Urinary bladder (tissue), 4 donors: Measurements from ENCODE around the gene DYNLT1. TPM values are rescaled to one million over a fixed set of nuclear protein-coding genes. Genes with fewer than 3 reads are reported as not detected.
"Not testable (repeated sequence)": the region's sequence is repeated elsewhere in the genome, so short reads cannot be mapped to it uniquely, and the experiment has no call there.

Experiments
- DNase-seq: peaks from one replicate; pipeline ENCODE4 v3.0.0-alpha.2; 2015; ENCODE audit errors: extremely low spot score
- H3K27ac ChIP-seq: one replicate; pipeline ENCODE4 v1.5.1; 2013; ENCODE audit warnings: low read depth, mild to moderate bottlenecking, moderate library complexity
- H3K36me3 ChIP-seq: one replicate; pipeline ENCODE4 v1.6.1; 2013; ENCODE audit warnings: mild to moderate bottlenecking, moderate library complexity; ENCODE audit not compliant: insufficient read depth
- H3K4me1 ChIP-seq: one replicate; pipeline ENCODE4 v1.6.1; 2013; ENCODE audit warnings: mild to moderate bottlenecking, moderate library complexity; ENCODE audit not compliant: insufficient read depth
- H3K4me3 ChIP-seq: one replicate; pipeline ENCODE4 v1.5.1; 2013; ENCODE audit warnings: low read depth, low read length
- WGBS: extraction: QIAGEN DNeasy Blood & Tissue Kit; methylation state at CpG from one replicate; pipeline ENCODE4 v1.1.7; 2013; 5-methylcytosine and 5-hydroxymethylcytosine counted together
- polyA plus RNA-seq: library from polyadenylated mRNA; stranded (reverse); fragments of 200-250 nt; gene quantifications from one replicate; pipeline ENCODE4 v1.2.3, GENCODE V29; 2013
- total RNA-seq: library from RNA; depleted of rRNA; stranded (reverse); fragments of >200 nt; gene quantifications from one replicate; pipeline ENCODE4 v1.2.3, GENCODE V29; 2014
- donor health status: healthy with polysubstance abuse.
- donor health status: healthy.

DYNLT1 gene
- total and polyA plus RNA-seq, 2 donors, result 64.8 to 193 TPM

DNA sequence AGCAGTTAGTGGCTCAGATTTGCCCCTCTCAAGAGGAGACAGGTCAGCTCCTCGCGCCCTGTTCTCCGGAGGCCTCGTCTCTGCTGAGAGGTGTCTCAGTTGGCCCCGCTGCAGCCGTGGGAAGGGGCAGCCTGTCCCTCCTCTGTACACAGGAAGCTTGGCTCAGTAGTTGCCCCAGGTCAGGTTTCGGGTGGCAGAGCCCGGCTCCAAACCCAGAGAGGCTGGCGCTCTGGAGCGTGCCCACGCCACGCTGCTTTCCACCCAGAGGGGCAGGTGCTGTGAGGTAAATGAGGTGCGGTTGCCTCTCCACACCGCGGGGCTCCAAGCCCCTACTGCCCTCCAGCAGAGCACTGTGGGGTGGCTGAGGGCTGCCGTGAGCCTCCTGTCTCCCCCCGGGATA lies 16.0 kb downstream of the DYNLT1 start:
- H3K27ac ChIP-seq, result no peak overlapping the region
- 92% methylated on average over 17 of the region's 17 CpGs for WGBS
- H3K4me1 ChIP-seq, result no peaks in the 10 kb centered on the region
- H3K36me3 ChIP-seq, result peaks cover 2% of the 10 kb centered on the region
- no peak for DNase-seq
- no peak overlapping the region for H3K4me3 ChIP-seq

DNA sequence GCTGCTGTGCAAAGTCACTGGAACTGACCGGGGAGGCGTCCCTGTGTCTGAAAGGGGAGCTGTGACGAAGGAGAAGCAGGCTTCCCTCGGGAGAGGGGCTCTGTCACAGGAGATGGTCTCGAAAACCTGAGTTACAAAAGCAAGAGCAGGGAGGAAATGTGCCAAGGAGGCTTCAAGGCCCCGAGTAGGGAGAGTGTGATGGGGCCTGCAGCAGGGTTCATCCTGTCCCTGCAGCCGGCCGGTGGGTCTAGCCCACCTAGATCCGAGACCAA lies 16.7 kb downstream of the DYNLT1 start:
- Histone ChIP-seq H3K27ac (no peak overlapping the region), H3K4me3 (no peak overlapping the region), H3K4me1 (no peaks in the 10 kb centered on the region), H3K36me3 (no peaks in the 10 kb centered on the region)
- WGBS, result 78% methylated on average over 9 of the region's 9 CpGs
- DNase-seq, result no peak

DNA sequence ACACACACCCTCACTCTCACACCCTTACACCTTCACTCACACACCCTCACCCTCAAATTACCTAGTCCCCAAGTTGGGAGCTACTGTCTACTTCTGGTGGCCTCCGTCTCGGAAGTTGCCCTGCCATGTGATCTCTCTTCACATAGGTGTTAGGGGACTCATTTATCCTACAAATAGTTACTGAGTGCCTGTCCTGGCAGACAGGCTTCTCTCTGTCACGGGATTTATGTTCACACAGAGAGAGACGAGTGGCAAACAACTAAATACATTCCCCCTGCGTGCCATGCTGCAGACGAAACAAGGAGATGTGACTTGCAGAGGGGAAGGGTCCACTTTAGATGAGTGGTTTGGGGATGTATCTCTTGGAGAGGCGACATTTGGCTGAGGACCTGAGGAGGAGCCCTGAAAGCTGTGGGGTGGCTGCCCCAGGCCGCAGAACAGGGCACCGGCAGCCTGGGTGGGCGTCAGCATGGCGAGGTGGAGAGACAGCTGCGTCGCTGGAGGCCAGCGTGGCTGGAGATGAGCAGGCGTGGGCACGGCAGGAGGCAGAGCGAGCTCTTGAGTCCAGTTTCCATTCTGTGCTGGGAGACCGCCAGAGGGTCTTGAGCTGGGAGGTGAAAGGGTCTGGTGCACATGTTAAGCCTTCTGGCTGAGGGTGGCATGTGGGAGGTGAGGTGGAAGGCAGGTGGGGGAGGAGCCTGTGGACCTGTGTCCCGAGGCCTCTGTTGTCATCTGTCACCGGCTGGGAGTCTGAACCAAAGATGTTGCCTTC lies 17.2 kb downstream of the DYNLT1 start:
- no peak overlapping the region for H3K27ac ChIP-seq
- WGBS, result 92% methylated on average over 20 of the region's 20 CpGs
- H3K36me3 ChIP-seq, result no peaks in the 10 kb centered on the region
- DNase-seq, result no peak
- H3K4me3 ChIP-seq, result no peak overlapping the region
- no peaks in the 10 kb centered on the region for H3K4me1 ChIP-seq

DNA sequence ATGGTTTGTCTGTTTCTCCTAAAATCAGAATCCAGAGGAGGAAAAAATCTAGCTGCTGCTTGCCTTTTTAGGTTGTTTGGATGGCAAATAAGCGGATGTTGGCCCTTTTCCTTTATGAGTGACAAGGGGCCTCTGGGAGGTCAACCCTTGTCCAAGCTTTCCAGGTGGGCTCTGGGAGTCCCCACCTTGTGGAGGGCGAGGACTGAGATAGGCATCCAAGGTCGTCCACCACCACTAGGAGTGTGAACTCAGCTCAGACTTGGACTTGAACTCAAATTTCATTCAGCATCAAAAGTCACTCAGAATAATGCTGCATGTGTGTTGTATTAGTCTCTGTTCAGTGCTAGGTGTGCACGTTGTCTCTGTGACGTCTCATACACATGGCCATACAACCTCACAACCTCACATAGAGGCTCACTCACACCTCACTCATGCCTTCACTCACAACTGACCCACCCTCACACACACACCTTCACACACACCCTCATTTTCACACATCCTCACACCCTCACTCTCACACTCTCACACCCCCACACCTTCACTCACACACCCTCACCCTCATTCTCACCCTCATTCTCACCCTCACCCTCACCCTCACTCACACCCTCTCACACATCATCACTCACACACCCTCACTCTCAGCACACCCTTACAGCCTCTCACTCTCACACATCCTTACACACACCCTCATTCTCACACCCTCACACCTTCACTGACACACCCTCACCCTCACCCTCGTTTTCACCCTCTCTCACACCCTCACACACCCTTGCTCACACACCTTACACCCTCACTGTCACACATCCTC lies 18.0 kb downstream of the DYNLT1 start:
- WGBS, result 83% methylated on average over 6 of the region's 6 CpGs
- peaks cover 2% of the 10 kb centered on the region for H3K36me3 ChIP-seq
- H3K4me1 ChIP-seq, result no peaks in the 10 kb centered on the region
- H3K4me3 ChIP-seq, result no peak overlapping the region
- no peak for DNase-seq
- peak overlapping the region; percentile 60 for H3K27ac ChIP-seq

DNA sequence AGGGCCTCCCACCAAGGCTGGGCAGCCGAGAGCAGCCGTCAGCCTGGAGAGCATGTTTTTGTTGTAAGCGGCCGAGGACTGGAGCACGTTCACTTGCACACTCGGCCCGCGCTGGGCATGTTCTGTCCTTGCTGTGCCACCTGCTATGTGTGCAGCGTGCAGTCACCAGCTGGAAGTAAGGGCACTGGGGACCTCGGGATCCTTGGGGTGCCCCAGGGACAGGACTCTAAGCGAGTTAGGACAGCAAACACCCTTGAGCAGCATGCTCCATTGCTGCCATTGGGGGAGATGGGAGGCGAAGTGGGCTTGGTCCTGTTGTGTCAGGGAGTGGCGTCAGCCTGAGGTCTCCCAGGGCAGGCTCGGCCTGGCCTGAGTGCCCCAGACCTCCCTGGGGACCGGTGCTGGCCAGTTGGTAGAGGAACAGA lies 18.6 kb downstream of the DYNLT1 start:
- no peak overlapping the region for H3K27ac ChIP-seq
- peaks cover 2% of the 10 kb centered on the region for H3K36me3 ChIP-seq
- H3K4me1 ChIP-seq, result no peaks in the 10 kb centered on the region
- no peak for DNase-seq
- no peak overlapping the region for H3K4me3 ChIP-seq
- WGBS, result 89% methylated on average over 15 of the region's 15 CpGs

DNA sequence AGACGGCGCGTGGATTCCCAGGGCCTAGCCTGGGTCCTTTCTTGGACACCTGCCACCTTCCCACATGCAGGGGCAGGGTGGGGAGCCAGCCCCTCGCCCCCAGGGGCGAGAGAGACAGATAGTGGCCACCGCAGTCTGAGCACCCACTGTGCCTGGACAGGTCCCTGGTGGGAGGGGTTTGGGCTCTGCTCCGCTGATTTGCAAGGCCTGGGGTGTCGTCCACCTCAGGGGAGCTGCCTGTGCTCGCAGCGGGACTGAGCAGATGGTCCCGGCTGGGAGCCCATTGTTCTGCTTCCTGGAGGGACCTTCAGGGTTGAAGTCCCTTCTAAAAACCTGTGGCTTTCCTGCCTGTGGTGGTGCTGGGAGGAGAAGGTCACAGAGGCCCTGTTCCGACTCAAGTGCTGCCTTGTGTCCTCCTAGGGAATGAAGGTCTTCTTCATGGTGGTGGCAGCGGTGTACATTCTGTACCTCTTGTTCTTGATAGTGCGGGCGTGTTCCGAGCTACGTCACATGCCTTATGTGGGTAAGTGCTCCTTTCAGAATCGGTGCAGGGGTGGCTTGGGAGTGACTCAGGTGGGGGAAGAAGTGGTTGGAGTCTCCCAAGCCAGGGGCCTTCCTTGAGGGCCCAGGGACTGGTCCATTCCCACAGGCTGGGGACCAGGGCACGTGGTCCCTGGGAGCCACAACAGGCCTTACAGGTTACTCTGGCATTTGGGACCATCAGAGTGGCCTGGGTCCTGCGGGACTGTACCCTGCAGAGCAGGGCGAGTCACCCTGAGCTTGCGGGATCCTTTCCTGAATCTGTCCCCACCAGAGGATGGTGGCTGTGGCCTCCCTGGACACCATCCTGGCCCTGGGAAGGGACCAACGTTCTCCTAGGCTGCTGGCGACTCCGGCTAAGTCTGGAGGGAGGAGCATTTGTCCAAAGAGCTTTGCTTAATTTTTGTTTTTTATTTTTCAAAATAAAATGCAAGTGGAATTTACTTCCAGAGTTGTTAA lies 19.6 kb downstream of the DYNLT1 start:
- no peak for DNase-seq
- H3K4me1 ChIP-seq, result no peaks in the 10 kb centered on the region
- no peak overlapping the region for H3K4me3 ChIP-seq
- H3K36me3 ChIP-seq, result peaks cover 2% of the 10 kb centered on the region
- no peak overlapping the region for H3K27ac ChIP-seq
- whole genome bisulfite sequencing, result 91% methylated on average over 25 of the region's 25 CpGs

DNA sequence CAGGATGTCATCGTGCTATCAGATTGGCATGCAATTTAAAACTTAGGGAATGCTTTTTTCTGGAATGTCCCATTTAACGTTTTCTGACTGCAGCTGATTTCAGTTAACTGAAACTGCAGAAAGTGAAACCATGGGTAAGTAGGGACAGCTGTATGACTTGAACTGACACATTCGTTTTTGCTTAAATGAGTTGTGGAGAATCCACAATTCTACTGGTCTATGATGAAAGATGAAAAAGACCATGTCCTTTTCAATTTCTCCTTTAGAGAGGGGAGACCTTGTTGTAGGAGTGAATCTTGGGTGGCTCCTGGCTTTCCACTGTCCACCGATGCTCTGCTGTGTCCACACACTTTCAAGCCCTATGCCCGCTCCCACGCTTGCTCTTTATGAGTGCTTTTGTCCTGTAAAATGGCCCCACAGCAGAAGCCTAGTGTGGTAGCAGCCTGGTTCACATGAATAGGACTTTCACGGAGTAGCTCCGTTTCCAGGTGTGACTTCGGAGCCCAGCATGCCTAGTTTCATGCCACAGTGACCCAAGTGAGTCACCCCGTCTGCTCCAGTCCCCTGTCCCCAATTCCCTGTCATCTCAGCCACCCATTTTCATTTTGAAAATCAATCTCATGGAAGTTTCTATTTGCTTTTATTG lies 21.9 kb downstream of the DYNLT1 start:
- no peak overlapping the region for H3K4me3 ChIP-seq
- no peak for DNase-seq
- peaks cover 2% of the 10 kb centered on the region for H3K36me3 ChIP-seq
- H3K27ac ChIP-seq, result no peak overlapping the region
- H3K4me1 ChIP-seq, result no peaks in the 10 kb centered on the region
- 88% methylated on average over 10 of the region's 10 CpGs for WGBS

DNA sequence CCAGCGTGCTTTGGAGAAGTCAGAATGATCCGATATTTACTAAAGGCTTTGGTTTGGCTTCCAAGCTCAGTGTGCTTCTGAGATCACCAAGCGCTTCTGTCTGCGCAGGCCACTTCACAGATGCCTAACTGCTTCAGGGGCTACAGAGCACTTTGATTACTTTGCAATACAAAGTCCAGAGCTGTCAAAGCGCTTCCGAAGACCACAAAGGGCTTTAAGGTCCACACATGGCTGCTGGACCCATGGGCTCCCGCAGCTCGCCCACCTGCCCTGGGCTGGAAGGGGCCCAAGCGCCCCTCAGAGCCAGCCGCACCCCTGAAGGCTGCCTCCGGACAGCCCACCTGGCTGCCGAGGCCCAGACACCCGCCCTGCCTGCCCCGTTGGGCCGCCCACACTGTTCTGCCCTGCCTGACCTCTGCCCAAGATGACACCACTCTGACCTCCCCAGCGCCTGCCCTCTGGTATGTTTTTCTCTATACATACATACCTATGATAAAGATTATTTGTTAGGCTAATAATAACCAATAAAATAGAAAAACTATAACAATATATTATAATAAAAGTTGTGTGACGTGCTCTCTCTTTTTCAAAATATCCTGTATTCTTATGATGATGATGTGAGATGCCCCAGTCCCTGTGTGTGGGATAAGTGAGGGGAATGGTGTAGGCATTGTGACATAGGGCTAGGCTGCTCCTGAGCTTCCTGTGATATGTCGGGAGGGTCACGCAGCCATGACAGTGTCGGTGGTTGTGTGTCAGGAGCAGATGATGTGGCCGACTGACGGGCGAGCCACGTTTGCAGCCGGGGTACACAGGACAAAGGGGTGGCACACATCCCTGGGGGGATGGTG lies 22.6 kb downstream of the DYNLT1 start:
- no peak overlapping the region for H3K27ac ChIP-seq
- no peaks in the 10 kb centered on the region for H3K4me1 ChIP-seq
- H3K4me3 ChIP-seq, result no peak overlapping the region
- no peak for DNase-seq
- peaks cover 2% of the 10 kb centered on the region for H3K36me3 ChIP-seq
- WGBS, result 94% methylated on average over 25 of the region's 25 CpGs

DNA sequence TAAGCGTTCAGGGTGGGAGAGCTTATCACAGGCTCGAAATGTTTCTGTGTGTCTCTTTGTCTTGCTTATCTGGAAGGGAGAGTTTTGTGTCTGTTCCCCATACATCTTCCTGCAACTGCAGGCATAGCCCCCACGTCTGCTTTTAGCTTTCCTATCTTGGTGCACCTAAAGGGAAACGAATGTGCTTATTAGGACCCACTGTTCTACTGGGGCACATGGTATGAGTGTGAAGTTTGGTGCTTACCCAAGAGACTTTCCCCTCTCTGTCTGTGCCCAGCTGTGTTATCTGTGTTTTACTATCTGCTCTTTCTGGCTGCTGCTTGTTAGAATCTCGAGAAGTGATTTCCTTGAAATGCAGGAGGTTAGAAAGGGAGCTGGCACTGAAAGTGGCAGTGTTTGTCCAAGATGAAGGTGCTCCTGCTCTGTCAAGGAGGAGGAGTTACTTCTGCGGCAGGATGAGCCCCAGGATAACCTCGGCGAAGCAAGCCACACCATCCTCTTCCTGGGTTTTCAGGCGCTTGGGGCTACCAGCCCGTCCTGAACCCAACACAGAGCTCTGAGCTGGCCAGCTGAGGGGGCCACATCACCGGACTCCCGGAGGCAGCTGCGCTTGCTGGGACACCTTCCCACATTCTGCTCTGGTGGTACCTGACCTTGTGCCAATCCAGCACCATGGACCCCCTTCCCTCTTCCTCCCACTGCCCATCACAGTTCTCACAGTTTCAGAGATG lies 23.4 kb downstream of the DYNLT1 start:
- H3K36me3 ChIP-seq, result peaks cover 2% of the 10 kb centered on the region
- no peak for DNase-seq
- no peak overlapping the region for H3K27ac ChIP-seq
- H3K4me3 ChIP-seq, result no peak overlapping the region
- 84% methylated on average over 13 of the region's 13 CpGs for WGBS
- H3K4me1 ChIP-seq, result no peaks in the 10 kb centered on the region

DNA sequence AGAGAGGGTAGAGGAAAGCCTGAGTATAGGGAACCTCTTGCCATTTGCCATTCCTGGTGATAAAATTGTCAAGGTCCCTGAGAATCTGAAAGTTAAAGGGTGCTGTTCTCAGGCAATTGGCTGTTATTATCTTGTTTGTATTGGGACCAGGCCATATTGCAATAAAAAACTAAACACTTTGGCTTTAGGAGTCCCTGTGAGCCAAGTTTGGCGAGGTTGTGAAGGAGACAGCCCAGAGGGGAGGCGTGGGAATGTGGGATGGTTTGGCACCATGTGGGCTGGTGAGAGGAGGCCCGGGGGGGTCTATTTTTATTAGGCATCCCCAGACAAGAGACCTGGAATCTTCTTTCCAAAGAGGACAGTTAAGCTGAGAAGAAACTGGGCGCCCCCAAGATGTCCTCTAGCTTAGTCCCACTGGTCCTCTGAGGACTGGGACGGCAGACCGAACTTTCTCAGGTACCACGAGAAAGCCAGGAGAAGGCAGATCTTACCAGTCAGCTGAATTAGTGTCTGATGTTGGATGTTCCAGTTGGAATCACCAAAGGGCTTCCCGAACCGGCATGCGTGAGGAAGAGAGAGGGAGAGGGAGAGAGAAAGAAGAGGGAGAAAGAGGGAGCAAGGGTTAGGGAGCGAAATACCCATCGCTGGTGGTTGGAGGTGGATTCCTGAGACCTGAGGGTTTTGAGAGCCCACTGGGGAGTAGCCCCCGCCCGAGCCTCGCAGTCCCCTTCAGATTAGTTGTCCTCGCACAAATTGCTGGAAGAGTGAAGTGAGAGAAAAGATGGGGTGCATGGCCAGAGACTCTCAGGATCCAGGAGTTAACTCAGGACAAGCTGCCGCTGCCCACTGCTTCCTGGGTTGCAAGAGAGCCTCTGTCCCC lies 24.4 kb downstream of the DYNLT1 start:
- DNase-seq, result no peak
- no peak overlapping the region for H3K4me3 ChIP-seq
- no peaks in the 10 kb centered on the region for H3K4me1 ChIP-seq
- H3K36me3 ChIP-seq, result peaks cover 2% of the 10 kb centered on the region
- H3K27ac ChIP-seq, result no peak overlapping the region
- 86% methylated on average over 17 of the region's 17 CpGs for whole genome bisulfite sequencing

DNA sequence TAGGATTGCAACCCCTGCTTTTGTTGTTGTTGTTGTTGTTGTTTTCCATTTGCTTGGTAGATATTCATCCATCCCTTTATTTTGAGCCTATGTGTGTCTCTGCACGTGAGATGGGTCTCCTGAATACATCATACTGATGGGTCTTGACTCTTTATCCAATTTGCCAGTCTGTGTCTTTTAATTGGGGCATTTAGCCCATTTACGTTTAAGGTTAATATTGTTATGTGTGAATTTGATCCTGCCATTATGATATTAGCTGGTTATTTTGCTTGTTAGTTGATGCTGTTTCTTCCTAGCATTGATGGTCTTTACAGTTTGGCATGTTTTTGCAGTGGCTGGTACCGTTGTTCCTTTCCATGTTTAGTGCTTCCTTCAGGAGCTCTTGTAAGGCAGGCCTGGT lies 26.3 kb downstream of the DYNLT1 start:
- H3K4me1 ChIP-seq, DNase-seq, H3K36me3 ChIP-seq, H3K4me3 ChIP-seq, H3K27ac ChIP-seq: not testable (repeated sequence)
- 96% methylated on average over 3 of the region's 3 CpGs for WGBS
